Stimulated activated CD4-positive, alpha-beta T cell treated with anti-CD3 and anti-CD28 coated beads, Interleukin-4, amount 100 ng/mL, for 4 hours (primary cell): Measurements from ENCODE around the gene ASB4.

Experiments
- DNase-seq, 2 experiments: peaks; one replicate each; pipeline ENCODE4 v3.0.0-alpha.2; 2020

Gene ASB4

GRCh38 chr7:95558864-95559263 lies 73.1 kb downstream of the ASB4 start:
- no peak for DNase-seq

GRCh38 chr7:95560674-95561073 lies 74.9 kb downstream of the ASB4 start:
- DNase-seq = no peak

GRCh38 chr7:95569720-95570119 lies 84.0 kb downstream of the ASB4 start:
- DNase-seq = no peak

DNA sequence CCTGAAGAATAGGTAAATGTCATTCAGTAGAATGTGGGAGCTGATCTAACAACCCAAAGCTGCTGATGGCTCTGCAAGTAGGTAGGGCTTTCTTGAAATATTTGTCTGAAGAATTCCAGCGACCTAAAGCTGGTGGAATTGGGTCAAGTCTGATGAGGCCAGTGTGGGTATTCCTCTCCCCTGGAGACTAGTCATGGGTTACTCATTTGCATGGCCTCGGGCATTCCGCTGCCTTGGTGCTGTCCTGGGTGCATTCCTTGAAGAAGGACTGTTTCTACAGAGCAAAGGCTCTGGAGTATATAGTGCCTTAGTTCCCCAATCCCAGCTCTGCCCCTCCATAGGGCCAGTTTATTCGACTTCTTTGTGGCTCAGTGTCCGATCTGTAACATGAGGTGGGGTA lies 91.4 kb downstream of the ASB4 start:
- DNase-seq = no peak

GRCh38 chr7:95578299-95578855 lies 92.6 kb downstream of the ASB4 start:
- DNase-seq = no peak

GRCh38 chr7:95579318-95579717 lies 93.6 kb downstream of the ASB4 start:
- no peak for DNase-seq

- no peak for DNase-seq
Observed at GRCh38 chr7:95581467-95581866, 95.7 kb downstream of the ASB4 start.

GRCh38 chr7:95582578-95583293 lies 97.0 kb downstream of the ASB4 start:
- no peak for DNase-seq

GRCh38 chr7:95583834-95584621 lies 98.3 kb downstream of the ASB4 start:
- no peak for DNase-seq

GRCh38 chr7:95584769-95585425 lies 99.2 kb downstream of the ASB4 start:
- no peak for DNase-seq

DNA sequence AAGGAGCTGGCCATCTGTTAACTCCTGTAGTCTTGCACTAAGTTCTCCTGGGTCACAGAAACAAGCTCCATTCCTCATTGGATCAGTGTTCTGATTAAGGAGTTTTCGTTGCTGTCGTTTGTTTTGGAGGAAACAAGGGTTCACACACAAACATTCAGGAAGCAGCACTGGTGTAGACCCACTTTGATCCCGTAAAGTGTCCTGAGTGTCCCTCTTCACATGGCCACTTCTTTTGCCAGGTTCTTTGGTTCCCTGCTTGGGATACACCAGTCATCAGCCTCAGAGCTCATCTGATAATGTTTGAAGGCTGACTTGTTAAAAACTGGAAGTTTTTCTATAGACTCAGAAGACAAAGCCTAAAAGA lies 99.7 kb downstream of the ASB4 start:
- DNase-seq = no peak

- no peak for DNase-seq
Observed at GRCh38 chr7:95586951-95587301, 101.2 kb downstream of the ASB4 start.

DNA sequence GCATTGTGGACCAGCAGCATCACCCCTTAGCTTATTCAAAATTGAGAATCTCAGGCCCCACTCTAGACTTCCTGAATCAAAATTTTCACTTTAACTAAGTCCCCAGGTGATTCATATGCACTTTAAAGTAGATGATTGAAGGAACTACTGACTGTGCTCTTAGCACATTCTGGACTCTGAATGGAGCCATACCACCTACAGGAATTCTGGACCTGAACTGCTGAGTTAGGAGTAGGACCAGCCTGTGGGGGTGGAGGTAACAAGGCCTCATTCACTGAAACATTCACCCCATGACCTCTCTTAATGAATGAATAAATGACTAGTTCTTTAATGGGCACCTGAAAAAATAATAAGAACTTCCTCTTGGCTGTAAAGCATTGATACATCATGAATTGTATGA lies 103.3 kb downstream of the ASB4 start:
- DNase-seq = no peak

GRCh38 chr7:95589766-95590165 lies 104.0 kb downstream of the ASB4 start:
- DNase-seq = no peak
